HG03520 (cell line): ENCODE data around the gene TBX20.
"Not testable (repeated sequence)": the region's sequence is repeated elsewhere in the genome, so short reads cannot be mapped to it uniquely, and the experiment has no call there.

ENCODE experiments used
- ATAC-seq: cut with Tn5 transposase; IDR thresholded peaks from one replicate; pipeline ENCODE4 v1.9.1; 2021; ENCODE audit warnings: mild to moderate bottlenecking, moderate library complexity; ENCODE audit not compliant: unreplicated experiment

Gene TBX20

GRCh38 chr7:35256256-35257175, 2.6 kb upstream of the TBX20 start:
- no peak for ATAC-seq

- ATAC-seq, result no peak
These were observed 1.7 kb upstream of the TBX20 start for GRCh38 chr7:35255443-35256255.

DNA sequence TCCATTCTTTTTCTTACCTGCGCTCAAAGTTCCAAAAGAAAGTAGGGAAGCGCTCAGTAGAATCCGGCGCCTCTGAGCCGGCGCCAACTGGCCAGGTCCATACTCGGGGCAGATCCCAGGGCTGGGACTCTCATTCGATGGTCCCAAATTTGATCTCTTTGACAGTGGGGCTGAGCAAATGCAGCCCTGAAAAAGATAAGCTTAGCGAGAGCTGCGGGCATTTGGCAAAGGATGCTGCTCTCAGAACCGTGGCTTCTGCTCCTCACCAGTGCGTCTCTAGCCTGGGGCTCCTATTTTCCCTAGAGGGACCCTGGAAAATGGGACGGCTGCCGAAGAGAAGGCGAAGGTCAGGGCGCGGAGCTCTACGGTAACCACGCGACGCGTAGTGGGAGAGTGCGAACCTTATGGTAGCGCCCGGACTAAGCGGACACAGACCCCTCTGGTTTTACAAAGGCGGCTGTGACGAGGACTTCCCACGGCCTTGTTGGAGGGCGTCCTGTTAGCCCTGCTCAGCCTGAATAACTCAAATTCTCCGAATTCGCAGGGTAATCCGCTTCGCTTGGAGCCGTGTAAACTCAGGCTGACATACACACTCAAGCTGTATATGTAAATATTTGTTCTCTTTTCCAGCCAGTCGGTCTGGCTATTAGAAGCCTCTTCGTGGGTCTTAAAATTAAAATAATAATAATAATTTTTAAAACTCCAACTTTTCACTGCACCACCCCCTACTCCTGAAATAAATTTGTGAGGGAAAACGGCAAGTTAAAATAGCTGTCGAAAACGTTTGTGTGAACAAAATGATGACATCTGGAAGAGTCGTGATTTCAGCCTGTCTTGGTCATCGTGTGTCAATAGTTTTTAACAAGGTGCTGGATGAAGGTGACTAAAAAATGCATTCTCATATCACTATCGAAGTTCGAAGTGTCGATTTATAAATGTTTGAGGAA, 869 bp upstream of the TBX20 start:
- no peak for ATAC-seq

DNA sequence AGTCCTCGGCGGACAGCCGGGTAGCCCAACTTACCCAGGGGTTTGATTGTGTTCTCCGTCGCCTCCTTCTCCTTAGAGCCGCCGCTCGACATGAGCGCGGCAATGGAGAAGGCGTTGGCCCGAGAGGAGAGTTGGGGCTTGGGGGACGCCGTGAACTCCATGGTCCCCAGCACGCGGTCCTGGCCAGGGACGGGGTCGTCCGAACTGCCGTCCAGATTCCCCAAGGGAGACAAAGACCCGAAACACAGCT, 515 bp downstream of the TBX20 start:
- ATAC-seq, result no peak

GRCh38 chr7:35252612-35253459, 1.1 kb downstream of the TBX20 start:
- no peak for ATAC-seq

GRCh38 chr7:35251606-35252310, 2.1 kb downstream of the TBX20 start:
- no peak for ATAC-seq

GRCh38 chr7:35250941-35251340, 3.0 kb downstream of the TBX20 start:
- no peak for ATAC-seq

- no peak for ATAC-seq
These were observed 3.4 kb downstream of the TBX20 start for GRCh38 chr7:35250452-35250851.

GRCh38 chr7:35249537-35249907, 4.4 kb downstream of the TBX20 start:
- ATAC-seq, result no peak

- ATAC-seq, result no peak
These were observed 5.0 kb downstream of the TBX20 start for GRCh38 chr7:35248576-35249536.

DNA sequence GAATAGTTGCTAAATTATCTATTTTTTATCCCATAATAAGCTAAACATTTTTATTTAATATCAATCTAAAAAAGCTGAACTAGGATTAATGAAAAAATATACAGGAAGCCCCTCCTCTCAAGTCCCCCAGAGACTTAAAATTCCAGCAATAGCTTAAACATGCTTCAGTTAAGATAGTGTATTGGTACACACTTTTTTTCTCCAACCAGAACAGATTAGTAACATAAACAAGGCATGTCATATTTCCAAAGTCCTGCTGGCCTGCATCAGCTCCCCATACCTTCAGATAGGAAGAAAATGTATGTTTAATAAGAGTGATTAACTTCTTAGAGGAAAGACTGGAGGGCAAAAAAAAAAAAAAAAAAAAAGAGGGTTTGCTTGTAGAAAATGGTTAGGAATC, 7.1 kb downstream of the TBX20 start:
- ATAC-seq, result no peak

DNA sequence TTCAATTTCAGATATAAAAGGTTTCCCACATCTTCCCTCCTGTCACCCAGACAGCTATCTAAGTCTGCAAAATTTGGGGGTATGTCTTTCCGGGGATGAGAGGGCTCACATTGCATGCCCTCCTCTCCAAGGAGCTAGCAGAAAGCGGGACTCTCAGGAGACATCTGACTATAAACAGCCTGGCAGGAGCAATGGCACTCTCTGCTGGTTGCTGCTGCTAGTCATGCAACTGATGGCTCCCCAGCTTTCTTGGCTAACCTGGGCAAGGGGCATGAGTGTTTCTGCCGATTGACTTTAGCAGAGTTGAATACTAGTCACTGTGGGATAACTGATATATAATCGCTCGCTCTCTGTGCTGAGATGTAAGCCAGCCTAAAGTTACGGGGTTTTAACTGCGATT, 12.0 kb downstream of the TBX20 start:
- no peak for ATAC-seq

GRCh38 chr7:35241436-35241835, 12.5 kb downstream of the TBX20 start:
- ATAC-seq, result no peak

- not testable (repeated sequence) for ATAC-seq
These were observed 12.9 kb downstream of the TBX20 start for GRCh38 chr7:35241008-35241407.

DNA sequence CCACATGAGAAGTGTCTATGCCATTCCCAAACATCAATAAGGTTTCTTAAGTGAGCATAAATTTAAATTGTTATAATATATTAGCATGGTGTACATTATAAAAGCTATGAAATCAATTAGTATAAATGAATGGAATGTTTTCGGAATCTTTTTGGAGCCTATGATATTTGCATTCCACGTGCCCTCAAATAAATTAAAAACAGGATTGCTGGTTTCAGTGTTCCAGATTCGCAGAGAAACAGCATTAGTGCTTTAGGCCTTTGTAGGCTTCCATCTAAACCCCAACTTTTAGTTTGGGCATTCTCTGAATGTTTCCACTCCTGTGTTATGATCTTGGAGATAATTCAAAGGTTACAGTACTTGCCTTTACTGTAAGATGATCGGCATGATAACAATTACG, 15.4 kb downstream of the TBX20 start:
- not testable (repeated sequence) for ATAC-seq

GRCh38 chr7:35232994-35233393, 20.9 kb downstream of the TBX20 start:
- ATAC-seq, result no peak

DNA sequence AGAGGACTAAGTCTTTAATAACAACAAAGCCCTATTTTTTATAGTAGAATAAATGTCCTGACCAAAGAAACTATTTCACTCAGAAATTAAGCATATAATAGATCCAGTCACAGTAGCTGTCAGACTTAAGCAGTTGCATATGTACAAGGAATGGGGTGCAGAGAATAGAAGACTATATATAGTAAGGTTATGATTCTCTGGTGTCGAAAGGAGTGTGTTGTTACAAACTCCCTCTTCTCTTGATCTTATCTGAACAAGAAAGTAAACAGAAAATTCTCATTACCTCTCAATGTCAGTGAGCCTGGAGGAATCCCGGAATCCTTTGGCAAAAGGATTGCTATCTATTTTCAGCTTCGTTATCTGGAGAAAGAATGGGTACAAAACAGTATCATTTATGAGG, 22.7 kb downstream of the TBX20 start:
- not testable (repeated sequence) for ATAC-seq

DNA sequence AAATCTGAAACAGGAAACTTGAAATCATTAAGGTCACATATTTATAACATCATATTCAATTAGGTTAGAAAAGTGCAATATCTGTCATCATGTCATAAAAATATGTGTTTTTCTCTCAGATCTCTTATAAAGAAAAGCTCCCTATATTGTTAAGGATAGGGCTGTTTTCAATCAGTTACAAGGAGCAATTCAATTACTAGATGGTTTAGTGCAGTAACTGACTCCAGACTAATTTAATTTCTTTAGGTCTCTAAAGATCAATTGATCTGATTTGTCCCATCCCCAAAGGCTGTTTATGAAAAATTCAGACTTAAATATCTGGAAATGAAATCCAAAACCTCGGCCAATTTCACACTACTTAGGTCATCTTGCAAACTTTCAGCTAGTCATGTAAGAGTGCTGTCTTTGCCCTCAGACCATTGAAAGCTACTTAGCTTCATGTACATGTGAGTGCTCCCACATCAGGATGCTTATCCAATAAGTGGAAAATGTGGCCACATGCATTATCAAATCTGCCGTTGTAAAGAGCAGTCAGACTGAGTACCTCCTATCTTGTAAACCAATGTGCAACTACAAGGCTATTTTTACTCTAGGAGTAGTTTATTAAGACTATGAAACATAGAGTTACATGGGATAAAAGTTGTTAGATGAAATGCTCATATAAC, 24.7 kb downstream of the TBX20 start:
- not testable (repeated sequence) for ATAC-seq
